Mesodermal cell (in vitro differentiated cells): Measurements from ENCODE around the gene FOXK1.

Experiments
- H3K27ac ChIP-seq: 2 replicates; pipeline ENCODE4 v1.7.0; 2013; ENCODE audit warnings: mild to moderate bottlenecking, low read depth, low read length, moderate library complexity; ENCODE audit not compliant: severe bottlenecking
- H3K36me3 ChIP-seq: 2 replicates; pipeline ENCODE4 v1.7.1; 2013; ENCODE audit warnings: mild to moderate bottlenecking, low read length, moderate library complexity; ENCODE audit not compliant: control insufficient read depth, insufficient read depth
- H3K4me1 ChIP-seq: one replicate; pipeline ENCODE4 v1.7.1; 2013; ENCODE audit warnings: mild to moderate bottlenecking, low read length; ENCODE audit not compliant: insufficient read depth, control insufficient read depth, poor library complexity, severe bottlenecking
- H3K4me3 ChIP-seq: 2 replicates; pipeline ENCODE4 v1.7.0; 2013; ENCODE audit warnings: low read length, control low read depth, mild to moderate bottlenecking; ENCODE audit not compliant: insufficient read depth, poor library complexity, severe bottlenecking; ENCODE audit errors: extremely low read depth
- H3K9me3 ChIP-seq: 2 replicates; pipeline ENCODE4 v1.7.1; 2013; ENCODE audit warnings: mild to moderate bottlenecking, low read length, moderate library complexity; ENCODE audit not compliant: control insufficient read depth
- WGBS, 2 experiments: methylation state at CpG; one replicate each; pipeline ENCODE4 v1.1.5; 2013; ENCODE audit warnings: missing lambda C conversion rate in 2 of 2; ENCODE audit not compliant: insufficient coverage in 2 of 2; 5-methylcytosine and 5-hydroxymethylcytosine counted together

Gene FOXK1

DNA sequence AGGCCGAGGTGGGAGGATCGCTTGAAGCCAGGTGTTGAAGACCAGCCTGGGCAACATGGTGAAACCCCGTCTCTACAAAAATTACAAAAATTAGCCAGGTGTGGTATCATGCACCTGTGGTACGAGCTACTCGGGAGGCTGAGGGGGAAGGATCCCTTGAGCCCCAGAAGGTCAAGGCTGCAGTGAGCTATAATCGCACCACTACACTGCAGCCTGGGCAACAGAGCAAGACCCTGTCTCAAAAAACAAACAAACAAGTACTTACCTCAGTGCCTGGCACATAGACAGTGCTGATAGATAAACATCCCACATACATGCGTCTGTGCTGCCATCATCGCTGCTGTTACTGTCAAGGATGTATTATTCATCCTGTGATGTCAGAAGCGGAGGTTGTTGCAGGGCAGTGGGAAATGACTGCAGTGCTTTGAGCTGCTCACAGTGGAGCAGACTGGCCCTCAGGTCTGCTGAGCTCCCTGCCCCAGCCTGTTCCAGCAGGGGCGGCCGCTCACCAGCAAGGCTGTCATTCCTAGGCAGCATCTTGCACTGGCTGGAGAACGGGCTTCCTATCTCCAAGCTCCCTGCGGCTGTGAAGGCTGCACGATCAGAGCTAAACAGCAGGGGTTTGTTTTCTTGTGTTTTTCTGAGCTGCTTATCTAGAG lies 18.6 kb downstream of the FOXK1 start:
- H3K27ac ChIP-seq, result peak overlapping the region; percentile 71
- H3K4me3 ChIP-seq, result no peak overlapping the region
- 64 to 68% methylated on average over 13 to 14 of the region's 14 CpGs for WGBS, 2 experiments

GRCh38 chr7:4702961-4703512 lies 20.9 kb downstream of the FOXK1 start:
- Histone ChIP-seq H3K4me1 (peaks cover 59% of the 10 kb centered on the region), H3K27ac (peak overlapping the region; percentile 43), H3K9me3 (no peaks in the 10 kb centered on the region), H3K36me3 (no peaks in the 10 kb centered on the region), H3K4me3 (no peak overlapping the region)
- 48 to 54% methylated on average over 17 to 19 of the region's 20 CpGs for WGBS, 2 experiments

More for the DNA sequence above, 18.6 kb downstream of the FOXK1 start:
- peaks cover 9% of the 10 kb centered on the region for H3K36me3 ChIP-seq
- peaks cover 40% of the 10 kb centered on the region for H3K4me1 ChIP-seq
- no peaks in the 10 kb centered on the region for H3K9me3 ChIP-seq

DNA sequence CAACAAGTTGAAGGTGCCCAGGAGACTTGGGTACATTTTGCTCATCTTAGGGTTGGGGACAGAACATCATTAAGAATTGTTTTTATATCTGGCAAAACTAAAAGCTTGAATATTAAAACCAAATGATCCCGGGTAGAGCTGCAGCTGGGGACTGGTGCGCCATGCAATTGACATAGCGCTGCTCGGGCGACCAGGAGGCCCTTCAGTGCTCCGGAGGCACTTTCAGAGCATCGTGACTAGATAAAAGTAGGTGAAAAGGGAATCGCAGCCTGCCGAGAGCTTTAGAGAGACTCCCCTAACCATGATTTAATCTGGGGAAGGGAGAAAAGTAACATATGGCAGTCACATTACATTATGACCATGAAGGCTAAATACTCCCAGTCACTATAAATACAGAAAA lies 21.4 kb downstream of the FOXK1 start:
- Histone ChIP-seq H3K4me1 (peaks cover 64% of the 10 kb centered on the region), H3K36me3 (no peaks in the 10 kb centered on the region), H3K4me3 (no peak overlapping the region), H3K9me3 (no peaks in the 10 kb centered on the region), H3K27ac (no peak overlapping the region)
- 87 to 93% methylated on average over 3 to 9 of the region's 9 CpGs for WGBS, 2 experiments

GRCh38 chr7:4706384-4707216 lies 24.5 kb downstream of the FOXK1 start:
- peak overlapping the region; percentile 21 for H3K4me3 ChIP-seq
- 4 to 5% methylated on average over 15 to 18 of the region's 21 CpGs for WGBS, 2 experiments

GRCh38 chr7:4707217-4707741 lies 25.2 kb downstream of the FOXK1 start:
- peaks cover 24% of the 10 kb centered on the region for H3K36me3 ChIP-seq
- no peak overlapping the region for H3K4me3 ChIP-seq
- peaks cover 5% of the 10 kb centered on the region for H3K9me3 ChIP-seq
- peak overlapping the region; percentile 98 for H3K27ac ChIP-seq
- WGBS, 2 experiments, result 6 to 10% methylated on average over 12 to 20 of the region's 22 CpGs
- peaks cover 70% of the 10 kb centered on the region for H3K4me1 ChIP-seq

More at GRCh38 chr7:4706384-4707216, 24.5 kb downstream of the FOXK1 start:
- peaks cover 70% of the 10 kb centered on the region for H3K4me1 ChIP-seq
- peaks cover 5% of the 10 kb centered on the region for H3K9me3 ChIP-seq
- peaks cover 17% of the 10 kb centered on the region for H3K36me3 ChIP-seq
- H3K27ac ChIP-seq, result peak overlapping the region; percentile 98

- no peak overlapping the region for H3K4me3 ChIP-seq
- 23 to 33% methylated on average over 6 to 8 of the region's 12 CpGs for WGBS, 2 experiments
- H3K4me1 ChIP-seq, result peaks cover 68% of the 10 kb centered on the region
Measured at GRCh38 chr7:4707980-4708411, 25.9 kb downstream of the FOXK1 start.

GRCh38 chr7:4709187-4709586 lies 27.1 kb downstream of the FOXK1 start:
- Histone ChIP-seq H3K4me1 (peaks cover 59% of the 10 kb centered on the region), H3K36me3 (peaks cover 35% of the 10 kb centered on the region), H3K4me3 (no peak overlapping the region), H3K27ac (peak overlapping the region; percentile 5), H3K9me3 (peaks cover 10% of the 10 kb centered on the region)
- WGBS, 2 experiments, result 47 to 49% methylated on average over 22 of the region's 22 CpGs

More at GRCh38 chr7:4707980-4708411, 25.9 kb downstream of the FOXK1 start:
- H3K9me3 ChIP-seq, result peaks cover 8% of the 10 kb centered on the region
- peak overlapping the region; percentile 98 for H3K27ac ChIP-seq
- peaks cover 31% of the 10 kb centered on the region for H3K36me3 ChIP-seq

DNA sequence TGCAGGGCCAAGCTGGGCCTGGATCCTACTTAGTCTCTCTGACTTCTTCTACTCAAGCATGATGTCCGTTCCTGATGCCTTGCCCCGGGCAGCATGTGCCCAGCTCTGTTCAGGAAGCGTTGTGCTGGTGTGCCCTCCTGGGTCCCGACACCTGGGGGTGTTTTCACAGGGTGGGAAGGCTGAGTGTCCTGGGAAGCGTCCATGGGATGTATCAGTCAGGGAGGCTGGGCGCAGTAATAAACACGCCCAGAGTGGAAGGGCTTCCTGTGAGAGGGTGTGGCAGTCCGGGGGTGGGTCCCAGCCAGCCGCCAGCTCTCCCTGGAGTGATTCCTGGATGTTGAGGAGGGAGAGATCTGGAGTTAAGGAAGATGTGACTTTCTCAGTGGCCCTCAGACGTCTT lies 29.0 kb downstream of the FOXK1 start:
- Histone ChIP-seq H3K9me3 (peaks cover 10% of the 10 kb centered on the region), H3K4me3 (no peak overlapping the region), H3K27ac (no peak overlapping the region), H3K4me1 (peaks cover 49% of the 10 kb centered on the region), H3K36me3 (peaks cover 52% of the 10 kb centered on the region)
- WGBS, 2 experiments, result 96 to 98% methylated on average over 9 to 10 of the region's 10 CpGs

DNA sequence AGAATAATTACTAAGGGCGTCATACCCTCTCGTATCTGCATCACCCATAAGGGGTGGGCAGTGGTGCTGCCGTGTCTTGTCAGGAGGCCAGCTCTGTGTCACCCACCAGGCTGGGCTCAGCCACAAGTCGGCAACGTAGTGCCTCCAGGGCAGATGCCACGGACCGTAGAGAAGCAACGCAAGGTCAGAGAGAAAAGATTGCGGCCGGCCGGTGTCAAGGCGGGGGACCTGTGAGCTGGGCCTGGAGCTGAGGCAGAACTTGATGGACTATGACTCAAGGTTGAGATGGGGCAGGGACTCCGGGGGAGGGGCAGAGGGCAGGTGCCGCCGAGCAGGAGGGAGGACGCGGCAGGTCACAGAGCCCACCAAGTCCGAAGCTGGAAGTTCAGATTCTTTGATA lies 29.5 kb downstream of the FOXK1 start:
- H3K36me3 ChIP-seq, result peaks cover 52% of the 10 kb centered on the region
- WGBS, 2 experiments, result 92 to 95% methylated on average over 10 to 15 of the region's 18 CpGs
- peaks cover 45% of the 10 kb centered on the region for H3K4me1 ChIP-seq
- H3K27ac ChIP-seq, result no peak overlapping the region
- no peak overlapping the region for H3K4me3 ChIP-seq
- H3K9me3 ChIP-seq, result peaks cover 13% of the 10 kb centered on the region

DNA sequence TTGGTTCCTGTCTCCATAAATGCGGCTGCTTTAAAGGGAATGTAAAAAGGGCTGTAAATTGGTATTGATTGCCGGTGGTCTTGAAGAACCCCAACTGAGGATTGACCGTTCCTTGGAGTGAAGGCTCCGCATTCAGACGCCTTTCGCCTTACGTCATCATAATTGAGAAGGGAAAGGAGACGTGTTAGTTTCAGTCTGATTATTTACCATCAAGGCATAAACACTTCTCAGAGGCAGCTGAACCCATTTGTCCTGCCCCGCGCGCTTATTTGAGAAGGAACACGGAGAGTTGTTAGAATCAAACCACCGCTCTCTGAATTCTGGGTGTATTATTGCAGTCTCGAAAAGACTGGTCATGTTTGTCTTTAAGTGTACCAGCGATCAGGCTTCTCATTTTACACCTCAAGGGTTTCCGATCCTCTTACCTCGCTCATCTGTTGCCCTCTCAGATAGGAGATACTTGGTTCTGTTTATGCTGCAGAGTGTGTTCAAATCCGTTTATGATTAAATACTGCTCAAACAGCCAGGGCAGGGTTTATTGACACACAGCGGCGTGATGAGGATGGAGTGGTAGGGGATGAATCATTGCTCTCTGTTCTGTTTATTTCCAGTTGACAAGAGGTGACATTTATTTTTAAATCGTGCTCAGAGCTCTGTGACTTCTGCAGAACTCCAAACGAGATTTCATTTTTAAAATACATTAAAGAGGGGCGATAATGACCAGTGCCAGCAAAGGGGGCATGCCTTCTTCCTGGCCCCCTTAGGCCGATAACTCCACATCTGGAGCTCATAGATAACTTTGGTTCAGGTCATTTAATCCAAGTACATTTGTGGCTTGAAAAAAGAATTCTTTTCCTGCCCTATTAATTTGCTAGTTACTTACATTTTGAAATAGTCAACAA lies 30.4 kb downstream of the FOXK1 start:
- Histone ChIP-seq H3K4me3 (no peak overlapping the region), H3K27ac (no peak overlapping the region)
- 90 to 91% methylated on average over 19 of the region's 24 CpGs for WGBS, 2 experiments

More for the DNA sequence above, 30.4 kb downstream of the FOXK1 start:
- H3K9me3 ChIP-seq, result peaks cover 13% of the 10 kb centered on the region
- peaks cover 52% of the 10 kb centered on the region for H3K36me3 ChIP-seq
- H3K4me1 ChIP-seq, result peaks cover 36% of the 10 kb centered on the region
